Measurements from ENCODE around the gene KRT23. TPM values are rescaled to one million over a fixed set of nuclear protein-coding genes. Genes with fewer than 3 reads are reported as not detected.

Gene KRT23
- total RNA-seq, 4 donors from 2014 or later = not detected

DNA sequence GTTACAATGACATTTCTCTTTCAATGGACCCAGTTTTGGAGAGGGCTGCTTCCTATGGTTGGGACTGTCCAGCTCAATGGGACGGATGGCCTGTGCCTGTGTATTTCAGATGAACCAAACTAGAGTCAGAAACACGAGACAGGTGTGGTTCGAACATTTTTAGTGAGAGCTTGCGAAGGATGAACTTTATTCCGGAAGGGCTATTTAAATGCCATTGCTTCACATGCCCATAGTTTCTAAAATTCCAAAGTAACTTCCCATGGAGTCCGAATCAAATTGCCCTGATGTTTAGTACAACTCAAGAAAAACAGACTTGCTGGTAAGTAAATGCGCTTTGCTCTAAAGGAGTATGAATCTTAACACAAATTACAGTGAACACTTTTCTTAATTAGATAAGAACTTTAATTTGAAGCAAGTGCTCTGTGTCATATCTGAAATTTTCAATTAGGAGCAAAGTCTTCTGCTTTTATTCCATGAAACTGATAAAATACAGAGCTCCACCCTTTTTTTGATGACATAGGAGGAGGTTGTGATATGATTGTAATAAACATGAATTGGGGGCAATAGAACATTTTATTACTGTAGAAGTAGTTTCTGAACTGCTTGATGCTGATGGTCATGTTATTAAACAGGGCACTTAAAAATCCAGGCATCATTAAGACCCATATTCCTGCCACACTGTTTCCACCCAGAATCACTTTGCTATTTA is 53.7 kb downstream of the KRT23 start:
- TF ChIP-seq, protein P1, sequence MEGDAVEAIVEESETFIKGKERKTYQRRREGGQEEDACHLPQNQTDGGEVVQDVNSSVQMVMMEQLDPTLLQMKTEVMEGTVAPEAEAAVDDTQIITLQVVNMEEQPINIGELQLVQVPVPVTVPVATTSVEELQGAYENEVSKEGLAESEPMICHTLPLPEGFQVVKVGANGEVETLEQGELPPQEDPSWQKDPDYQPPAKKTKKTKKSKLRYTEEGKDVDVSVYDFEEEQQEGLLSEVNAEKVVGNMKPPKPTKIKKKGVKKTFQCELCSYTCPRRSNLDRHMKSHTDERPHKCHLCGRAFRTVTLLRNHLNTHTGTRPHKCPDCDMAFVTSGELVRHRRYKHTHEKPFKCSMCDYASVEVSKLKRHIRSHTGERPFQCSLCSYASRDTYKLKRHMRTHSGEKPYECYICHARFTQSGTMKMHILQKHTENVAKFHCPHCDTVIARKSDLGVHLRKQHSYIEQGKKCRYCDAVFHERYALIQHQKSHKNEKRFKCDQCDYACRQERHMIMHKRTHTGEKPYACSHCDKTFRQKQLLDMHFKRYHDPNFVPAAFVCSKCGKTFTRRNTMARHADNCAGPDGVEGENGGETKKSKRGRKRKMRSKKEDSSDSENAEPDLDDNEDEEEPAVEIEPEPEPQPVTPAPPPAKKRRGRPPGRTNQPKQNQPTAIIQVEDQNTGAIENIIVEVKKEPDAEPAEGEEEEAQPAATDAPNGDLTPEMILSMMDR (IDR thresholded peaks at IDR 0.05; ENCODE audit: low read depth) = no peak

DNA sequence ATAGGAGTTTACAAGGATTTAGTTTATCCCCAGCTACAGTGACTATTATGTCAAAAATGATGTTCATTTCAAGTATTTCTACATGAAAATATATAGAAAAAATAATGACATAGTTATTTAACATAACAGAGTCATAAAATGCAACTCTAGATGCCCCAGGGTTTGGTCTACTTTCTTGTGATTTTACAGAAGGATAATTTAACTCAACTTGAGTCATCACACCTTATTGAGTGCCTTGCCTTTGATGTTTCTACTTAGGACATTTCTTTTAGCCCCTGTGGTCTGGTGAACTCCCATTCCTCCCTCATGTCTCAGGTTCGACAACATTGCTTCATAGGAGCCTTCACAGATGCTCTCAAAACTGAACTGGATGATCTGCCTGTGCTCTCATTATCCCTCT is 54.4 kb downstream of the KRT23 start:
- TF ChIP-seq, protein P1 (IDR thresholded peaks at IDR 0.05; ENCODE audit: low read depth) = no peak

DNA sequence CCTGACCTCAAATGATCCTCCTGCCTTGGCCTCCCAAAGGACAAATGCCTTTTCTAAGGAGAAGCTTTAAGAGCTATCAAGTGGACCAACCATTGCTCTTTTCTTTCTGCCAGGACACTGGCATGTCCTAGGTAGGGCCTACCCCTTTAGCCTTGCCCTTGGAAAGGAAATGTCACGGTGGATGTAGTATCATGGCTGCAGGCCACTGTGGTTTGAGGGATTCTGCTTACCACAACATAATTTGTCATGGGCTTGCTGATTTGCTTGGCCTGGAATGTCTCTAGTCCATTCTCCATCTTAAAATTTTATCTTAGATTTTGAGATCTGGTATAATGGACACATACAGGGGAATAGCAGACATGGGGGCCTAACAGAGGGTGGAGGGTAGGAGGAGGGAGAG is 58.4 kb downstream of the KRT23 start:
- TF ChIP-seq, protein P1 (IDR thresholded peaks at IDR 0.05; ENCODE audit: low read depth) = no peak

DNA sequence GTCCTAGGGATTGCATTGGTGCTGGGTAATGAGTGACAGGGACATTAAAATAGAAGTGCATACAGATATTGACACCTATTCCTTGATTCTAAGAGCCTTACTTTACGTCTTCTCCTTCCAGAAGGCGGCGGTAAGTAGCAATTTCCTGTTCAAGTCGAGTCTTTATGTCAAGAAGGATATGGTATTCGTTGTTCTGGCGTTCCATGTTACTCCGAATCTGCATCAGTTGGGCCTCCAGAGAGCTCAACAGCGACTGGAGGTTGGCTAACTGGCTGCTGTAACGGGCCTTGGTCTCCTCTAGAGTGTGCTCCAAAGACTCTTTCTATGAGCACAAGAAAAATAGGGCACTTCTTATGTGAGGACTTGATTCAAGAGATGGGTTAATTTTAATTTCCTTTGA is 59.4 kb downstream of the KRT23 start:
- TF ChIP-seq, protein P1 (IDR thresholded peaks at IDR 0.05; ENCODE audit: low read depth) = no peak

DNA sequence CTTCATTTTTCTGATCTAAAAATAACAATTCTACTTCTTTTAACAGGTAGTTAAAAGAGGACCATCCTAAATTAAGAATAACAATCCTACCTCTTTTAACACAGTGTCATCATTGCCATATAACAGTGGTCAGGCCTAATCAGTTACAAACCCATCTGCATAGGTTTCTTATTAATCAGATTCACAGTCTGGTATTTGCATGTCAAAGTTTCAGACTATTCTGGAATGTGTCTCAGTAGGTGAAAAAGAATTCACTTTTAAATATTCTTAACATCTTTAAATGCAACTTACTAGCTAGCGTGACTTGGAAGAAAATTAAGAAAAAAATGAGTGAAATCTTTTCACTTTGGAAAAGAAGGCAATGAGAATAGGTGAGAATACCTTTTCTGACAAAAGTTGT is 63.6 kb downstream of the KRT23 start:
- TF ChIP-seq, protein P1 (IDR thresholded peaks at IDR 0.05; ENCODE audit: low read depth) = no peak

DNA sequence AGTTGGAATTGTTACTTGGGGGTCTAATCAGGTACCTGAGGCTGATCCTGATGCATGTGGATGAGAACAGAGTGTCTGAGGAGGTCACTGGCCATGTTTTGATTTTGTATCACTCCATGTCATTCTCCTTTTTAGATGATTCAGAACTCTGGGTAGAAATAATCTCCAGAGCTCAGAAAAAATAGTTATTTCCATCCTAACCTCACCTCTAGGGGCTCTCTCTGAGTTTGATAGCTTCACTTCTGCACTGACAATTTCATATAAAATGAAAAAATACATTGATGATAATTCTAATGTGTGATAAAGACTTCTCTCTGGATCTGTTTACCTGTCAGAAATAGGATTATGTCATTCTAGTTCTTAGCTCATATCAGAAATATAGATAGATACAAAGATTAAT is 64.2 kb downstream of the KRT23 start:
- TF ChIP-seq, protein P1 (IDR thresholded peaks at IDR 0.05; ENCODE audit: low read depth) = no peak

Other genes with a start within 250 kb of the KRT23 start
- gene KRT24, start 233.9 kb downstream of the KRT23 start, total RNA-seq = not detected
- not detected for gene KRT25, start 182.3 kb downstream of the KRT23 start, total RNA-seq
- not detected for gene KRT26, start 165.4 kb downstream of the KRT23 start, total RNA-seq
- gene KRT27, start 155.1 kb downstream of the KRT23 start, total RNA-seq = not detected
- gene KRT28, start 137.7 kb downstream of the KRT23 start, total RNA-seq = not detected
- 10 to 100 TPM in 1 of 4 donors, 1 to 10 TPM in 3; 4.8 to 14.0 (median 7.4) TPM for gene KRT10, start 115.0 kb downstream of the KRT23 start, total RNA-seq
- 1 to 10 TPM in 1 of 4 donors, not detected in 3; 1.2 TPM for gene KRT12, start 70.4 kb downstream of the KRT23 start, total RNA-seq
- gene KRT20, start 52.4 kb downstream of the KRT23 start, total RNA-seq = not detected
- gene KRT39, start 29.3 kb upstream of the KRT23 start, total RNA-seq = not detected
- not detected for gene KRT40, start 46.7 kb upstream of the KRT23 start, total RNA-seq
- not detected for gene KRTAP3-3, start 56.5 kb upstream of the KRT23 start, total RNA-seq
- gene KRTAP3-2, start 62.3 kb upstream of the KRT23 start, total RNA-seq = not detected
- not detected for gene KRTAP3-1, start 71.5 kb upstream of the KRT23 start, total RNA-seq
- not detected for gene KRTAP1-5, start 89.6 kb upstream of the KRT23 start, total RNA-seq
- gene KRTAP1-4, start 92.5 kb upstream of the KRT23 start, total RNA-seq = not detected
- gene KRTAP1-3, start 97.2 kb upstream of the KRT23 start, total RNA-seq = not detected
- gene KRTAP1-1, start 103.8 kb upstream of the KRT23 start, total RNA-seq = not detected
- gene KRTAP2-1, start 109.7 kb upstream of the KRT23 start, total RNA-seq = not detected
- gene KRTAP2-2, start 117.6 kb upstream of the KRT23 start, total RNA-seq = not detected
- gene KRTAP2-3, start 122.5 kb upstream of the KRT23 start, total RNA-seq = not detected
- gene KRTAP2-4, start 128.2 kb upstream of the KRT23 start, total RNA-seq = not detected
- not detected for gene KRTAP4-7, start 146.5 kb upstream of the KRT23 start, total RNA-seq
- gene KRTAP4-8, start 160.5 kb upstream of the KRT23 start, total RNA-seq = not detected
- not detected for gene KRTAP4-16, start 164.6 kb upstream of the KRT23 start, total RNA-seq
- gene KRTAP4-9, start 167.7 kb upstream of the KRT23 start, total RNA-seq = not detected
- gene KRTAP4-11, start 180.7 kb upstream of the KRT23 start, total RNA-seq = not detected
- gene KRTAP4-12, start 186.5 kb upstream of the KRT23 start, total RNA-seq = not detected
- not detected for gene KRTAP4-6, start 202.9 kb upstream of the KRT23 start, total RNA-seq
- gene KRTAP4-5, start 212.2 kb upstream of the KRT23 start, total RNA-seq = not detected
- gene KRTAP4-4, start 223.1 kb upstream of the KRT23 start, total RNA-seq = not detected
- gene KRTAP4-3, start 230.6 kb upstream of the KRT23 start, total RNA-seq = not detected
- gene KRTAP4-2, start 240.6 kb upstream of the KRT23 start, total RNA-seq = not detected
- gene KRTAP4-1, start 247.3 kb upstream of the KRT23 start, total RNA-seq = not detected